T-helper 9 cell (primary cell): ENCODE measurements around the gene MAP3K20.

Experiments used
- DNase-seq: peaks from one replicate; pipeline ENCODE4 v3.0.0-alpha.2; 2020

Gene MAP3K20

GRCh38 chr2:173051463-173052215, 24.0 kb upstream of the MAP3K20 start:
- no peak for DNase-seq

GRCh38 chr2:173053043-173053699, 22.5 kb upstream of the MAP3K20 start:
- no peak for DNase-seq

GRCh38 chr2:173054466-173054865, 21.2 kb upstream of the MAP3K20 start:
- DNase-seq, result no peak

GRCh38 chr2:173056705-173057364, 18.8 kb upstream of the MAP3K20 start:
- DNase-seq, result no peak

GRCh38 chr2:173058097-173058496, 17.5 kb upstream of the MAP3K20 start:
- no peak for DNase-seq

GRCh38 chr2:173058673-173059072, 17.0 kb upstream of the MAP3K20 start:
- DNase-seq, result no peak

- no peak for DNase-seq
These were observed 16.4 kb upstream of the MAP3K20 start for GRCh38 chr2:173059292-173059691.

GRCh38 chr2:173059971-173060461, 15.6 kb upstream of the MAP3K20 start:
- DNase-seq, result no peak

- DNase-seq, result no peak
These were observed 12.8 kb upstream of the MAP3K20 start for GRCh38 chr2:173062801-173063200.

- DNase-seq, result no peak
These were observed 11.4 kb upstream of the MAP3K20 start for GRCh38 chr2:173064151-173064805.

GRCh38 chr2:173066887-173067676, 8.6 kb upstream of the MAP3K20 start:
- DNase-seq, result no peak

GRCh38 chr2:173075056-173075780, 428 bp upstream of the MAP3K20 start:
- DNase-seq, result no peak

- peak; percentile 4 for DNase-seq
These were observed 1.1 kb downstream of the MAP3K20 start for GRCh38 chr2:173076581-173077345.

GRCh38 chr2:173077506-173078177, 2.0 kb downstream of the MAP3K20 start:
- no peak for DNase-seq

GRCh38 chr2:173079141-173079540, 3.5 kb downstream of the MAP3K20 start:
- DNase-seq, result no peak

- no peak for DNase-seq
These were observed 4.6 kb downstream of the MAP3K20 start for GRCh38 chr2:173079973-173080860.

- DNase-seq, result no peak
These were observed 11.0 kb downstream of the MAP3K20 start for GRCh38 chr2:173086518-173087213.

- DNase-seq, result no peak
These were observed 11.6 kb downstream of the MAP3K20 start for GRCh38 chr2:173087214-173087581.
